LNCaP clone FGC (cell line): ENCODE measurements around the gene PSMB8.
A peak's percentile ranks its signal among the peaks of the same experiment; 100 is the strongest.

Experiments used
- DNase-seq: peaks from one replicate; pipeline ENCODE4 v3.0.0-alpha.2; 2011; ENCODE audit warnings: low read depth
- H3K4me3 ChIP-seq: 2 replicates; pipeline ENCODE4 v1.5.1; 2011; ENCODE audit warnings: mild to moderate bottlenecking, low read depth, low read length, control low read depth
- CTCF ChIP-seq: IDR thresholded peaks from 2 replicates; pipeline ENCODE4 v1.5.1; 2012; ENCODE audit warnings: mild to moderate bottlenecking; ENCODE audit not compliant: control insufficient read depth, insufficient read depth; ENCODE audit errors: extremely low read depth

PSMB8 gene

GRCh38 chr6:32838114-32838958, 5.5 kb downstream of the PSMB8 start, which contains the start of gene TAP2:
Gene TAP2 (minus strand): TSS chr6:32838739. CDS start chr6:32838233, 506 bp downstream.
- peak; percentile 61 for DNase-seq
- H3K4me3 ChIP-seq, result peak within 1 kb of the TSS; percentile 72
- peak; percentile 92 for TF ChIP-seq CTCF

- TF ChIP-seq CTCF, result no peak
- no peak for DNase-seq
- H3K4me3 ChIP-seq, result peak overlapping the region; percentile 72
These were observed 6.2 kb downstream of the PSMB8 start for GRCh38 chr6:32837651-32838113.

GRCh38 chr6:32836873-32837272, 7.0 kb downstream of the PSMB8 start:
- no peak for DNase-seq
- no peak overlapping the region for H3K4me3 ChIP-seq
- no peak for TF ChIP-seq CTCF

GRCh38 chr6:32835167-32835893, 8.5 kb downstream of the PSMB8 start:
- no peak for DNase-seq
- TF ChIP-seq CTCF, result no peak
- no peak overlapping the region for H3K4me3 ChIP-seq

- no peak overlapping the region for H3K4me3 ChIP-seq
- DNase-seq, result no peak
These were observed 10.2 kb downstream of the PSMB8 start for GRCh38 chr6:32833664-32834063.

GRCh38 chr6:32832535-32832934, 11.3 kb downstream of the PSMB8 start:
- no peak overlapping the region for H3K4me3 ChIP-seq
- DNase-seq, result no peak
- TF ChIP-seq CTCF, result no peak

More at GRCh38 chr6:32833664-32834063, 10.2 kb downstream of the PSMB8 start:
- TF ChIP-seq CTCF, result no peak
